ENCODE results near the gene INTS3. TPM values are rescaled to one million over a fixed set of nuclear protein-coding genes. Genes with fewer than 3 reads are reported as not detected.

Gene INTS3
- 78.4 and 79.2 TPM in 2 replicates for total RNA-seq
- long read RNA-seq, full-length matches to known transcripts: 3 of 18 reads
- long read RNA-seq, partial matches to known transcripts: 11 of 18 reads
- long read RNA-seq, other reads (novel, unspliced or antisense): 4 of 18 reads

GRCh38 chr1:153727463-153728304, at the start of gene INTS3:
Gene INTS3 (plus strand): TSS chr1:153728050. CDS start chr1:153728635, 585 bp downstream.
- TF ChIP-seq CTCF (conservative IDR thresholded peaks at IDR 0.05): no peak
- Mint-ChIP-seq H3K9me3 (no peaks in the 10 kb centered on the region), H3K4me3 (peak within 1 kb of the TSS; percentile 90), H3K4me1 (peaks cover 32% of the 10 kb centered on the region), H3K27ac (ENCODE audit: unreplicated experiment) (peak within 1 kb of the TSS; percentile 98), H3K27me3 (ENCODE audit: low read depth) (no peaks in the 10 kb centered on the region), H3K36me3 (ENCODE audit: low read depth) (peaks cover 5% of the 10 kb centered on the region)
- peak; percentile 98 for DNase-seq (ENCODE audit: low read depth, low spot score)

- DNase-seq (ENCODE audit: low read depth, low spot score): no peak
- Mint-ChIP-seq H3K27ac (ENCODE audit: unreplicated experiment) (no peak within 1 kb of the TSS), H3K36me3 (ENCODE audit: low read depth) (no peaks in the 10 kb centered on the region), H3K9me3 (no peaks in the 10 kb centered on the region), H3K4me3 (peak within 1 kb of the TSS; percentile 83), H3K27me3 (ENCODE audit: low read depth) (peaks cover 70% of the 10 kb centered on the region), H3K4me1 (peaks cover 23% of the 10 kb centered on the region)
- no peak for TF ChIP-seq CTCF (conservative IDR thresholded peaks at IDR 0.05)
Observed at GRCh38 chr1:153678519-153679336, 49.1 kb upstream of the INTS3 start, which contains the start of gene NPR1. Gene NPR1 (plus strand): TSS chr1:153678688. CDS start chr1:153679109, 421 bp downstream.

GRCh38 chr1:153679337-153680119, 48.3 kb upstream of the INTS3 start:
- Mint-ChIP-seq H3K27me3 (ENCODE audit: low read depth) (peaks cover 74% of the 10 kb centered on the region), H3K4me3 (peak overlapping the region; percentile 65), H3K4me1 (peaks cover 23% of the 10 kb centered on the region), H3K36me3 (ENCODE audit: low read depth) (no peaks in the 10 kb centered on the region), H3K27ac (ENCODE audit: unreplicated experiment) (no peak overlapping the region), H3K9me3 (no peaks in the 10 kb centered on the region)
- DNase-seq (ENCODE audit: low read depth, low spot score): peak; percentile 23
- peak; percentile 51 for TF ChIP-seq CTCF (conservative IDR thresholded peaks at IDR 0.05)

GRCh38 chr1:153680120-153680403, 47.8 kb upstream of the INTS3 start:
- Mint-ChIP-seq H3K4me3 (peak overlapping the region; percentile 31), H3K9me3 (no peaks in the 10 kb centered on the region), H3K27ac (ENCODE audit: unreplicated experiment) (no peak overlapping the region), H3K4me1 (peaks cover 23% of the 10 kb centered on the region), H3K36me3 (ENCODE audit: low read depth) (no peaks in the 10 kb centered on the region), H3K27me3 (ENCODE audit: low read depth) (peaks cover 76% of the 10 kb centered on the region)
- no peak for TF ChIP-seq CTCF (conservative IDR thresholded peaks at IDR 0.05)
- DNase-seq (ENCODE audit: low read depth, low spot score): no peak

- Mint-ChIP-seq H3K4me3 (no peak overlapping the region), H3K4me1 (peaks cover 20% of the 10 kb centered on the region), H3K9me3 (no peaks in the 10 kb centered on the region), H3K27ac (ENCODE audit: unreplicated experiment) (no peak overlapping the region), H3K27me3 (ENCODE audit: low read depth) (peaks cover 74% of the 10 kb centered on the region), H3K36me3 (ENCODE audit: low read depth) (no peaks in the 10 kb centered on the region)
- no peak for DNase-seq (ENCODE audit: low read depth, low spot score)
- TF ChIP-seq CTCF (conservative IDR thresholded peaks at IDR 0.05): no peak
Observed at GRCh38 chr1:153682730-153683129, 45.1 kb upstream of the INTS3 start.
